ENCODE measurements around the gene JADE3.

The JADE3 gene

GRCh38 chrX:46912098-46912602 is at the start of gene JADE3:
Gene JADE3, plus strand, starts transcription at chrX:46912421. Its CDS starts 72,474 bp downstream, at chrX:46984895.
- DNase-seq (ENCODE audit: low read depth in 3 of 3), result peak in 1 of 3 experiments; percentile 24

GRCh38 chrX:46863072-46863471 is 49.1 kb upstream of the JADE3 start:
- DNase-seq (ENCODE audit: low read depth in 3 of 3), result no peak

- no peak for DNase-seq (ENCODE audit: low read depth in 3 of 3)
Observed at GRCh38 chrX:46864606-46865005, 47.6 kb upstream of the JADE3 start.

GRCh38 chrX:46865281-46865680 is 46.9 kb upstream of the JADE3 start:
- no peak for DNase-seq (ENCODE audit: low read depth in 3 of 3)

GRCh38 chrX:46866726-46867125 is 45.5 kb upstream of the JADE3 start:
- no peak for DNase-seq (ENCODE audit: low read depth in 3 of 3)

- DNase-seq (ENCODE audit: low read depth in 3 of 3), result no peak
Observed at GRCh38 chrX:46873746-46874145, 38.5 kb upstream of the JADE3 start.

- no peak for DNase-seq (ENCODE audit: low read depth in 3 of 3)
Observed at GRCh38 chrX:46876901-46877300, 35.3 kb upstream of the JADE3 start.

- no peak for DNase-seq (ENCODE audit: low read depth in 3 of 3)
Observed at GRCh38 chrX:46882266-46882665, 30.0 kb upstream of the JADE3 start.

GRCh38 chrX:46884799-46885198 is 27.4 kb upstream of the JADE3 start:
- no peak for DNase-seq (ENCODE audit: low read depth in 3 of 3)

GRCh38 chrX:46898207-46898606 is 14.0 kb upstream of the JADE3 start:
- no peak for DNase-seq (ENCODE audit: low read depth in 3 of 3)

GRCh38 chrX:46903458-46904242 is 8.6 kb upstream of the JADE3 start:
- peak in 2 of 3 experiments; percentile 12 to 44 for DNase-seq (ENCODE audit: low read depth in 3 of 3)

GRCh38 chrX:46904626-46905025 is 7.6 kb upstream of the JADE3 start:
- DNase-seq (ENCODE audit: low read depth in 3 of 3), result no peak

- DNase-seq (ENCODE audit: low read depth in 3 of 3), result no peak
Observed at GRCh38 chrX:46910415-46910814, 1.8 kb upstream of the JADE3 start.

GRCh38 chrX:46912603-46913491 is 626 bp downstream of the JADE3 start:
- peak in 1 of 3 experiments; percentile 12 for DNase-seq (ENCODE audit: low read depth in 3 of 3)

- no peak for DNase-seq (ENCODE audit: low read depth in 3 of 3)
Observed at GRCh38 chrX:46913667-46914066, 1.4 kb downstream of the JADE3 start.

- no peak for DNase-seq (ENCODE audit: low read depth in 3 of 3)
Observed at GRCh38 chrX:46916273-46916672, 4.1 kb downstream of the JADE3 start.

GRCh38 chrX:46917622-46918021 is 5.4 kb downstream of the JADE3 start:
- DNase-seq (ENCODE audit: low read depth in 3 of 3), result no peak

GRCh38 chrX:46918434-46918833 is 6.2 kb downstream of the JADE3 start:
- DNase-seq (ENCODE audit: low read depth in 3 of 3), result no peak

- no peak for DNase-seq (ENCODE audit: low read depth in 3 of 3)
Observed at GRCh38 chrX:46920235-46920634, 8.0 kb downstream of the JADE3 start.

GRCh38 chrX:46922611-46923010 is 10.4 kb downstream of the JADE3 start:
- DNase-seq (ENCODE audit: low read depth in 3 of 3), result no peak

- DNase-seq (ENCODE audit: low read depth in 3 of 3), result no peak
Observed at GRCh38 chrX:46927718-46928117, 15.5 kb downstream of the JADE3 start.

GRCh38 chrX:46929439-46930261 is 17.4 kb downstream of the JADE3 start:
- no peak for DNase-seq (ENCODE audit: low read depth in 3 of 3)

All from stimulated activated CD4-positive, alpha-beta T cell treated with anti-CD3 and anti-CD28 coated beads, TNF-alpha, amount 100 ng/mL, for 24 hours (primary cell).